ENCODE measurements around the gene MMP28.

MMP28 gene

GRCh38 chr17:35795007-35795870 is at the start of gene MMP28:
MMP28 (minus strand) TSS chr17:35795641; CDS start chr17:35795377, 264 bp downstream.
- in situ Hi-C loops (cut with MboI; ENCODE audit: low sequenced_read_pairs): no loop called here

- in situ Hi-C loops (cut with MboI; ENCODE audit: low sequenced_read_pairs): no loop called here
Measured at GRCh38 chr17:35844547-35844946, 49.1 kb upstream of the MMP28 start.

GRCh38 chr17:35843698-35844097 is 48.3 kb upstream of the MMP28 start:
- in situ Hi-C loops (cut with MboI; ENCODE audit: low sequenced_read_pairs): no loop called here

GRCh38 chr17:35842239-35842638 is 46.8 kb upstream of the MMP28 start:
- in situ Hi-C loops (cut with MboI; ENCODE audit: low sequenced_read_pairs): no loop called here

GRCh38 chr17:35841505-35841904 is 46.1 kb upstream of the MMP28 start:
- in situ Hi-C loops (cut with MboI; ENCODE audit: low sequenced_read_pairs): no loop called here

GRCh38 chr17:35841101-35841500 is 45.7 kb upstream of the MMP28 start:
- in situ Hi-C loops (cut with MboI; ENCODE audit: low sequenced_read_pairs): no loop called here

- in situ Hi-C loops (cut with MboI; ENCODE audit: low sequenced_read_pairs): no loop called here
Measured at GRCh38 chr17:35825206-35825605, 29.8 kb upstream of the MMP28 start.

GRCh38 chr17:35821308-35821707 is 25.9 kb upstream of the MMP28 start:
- in situ Hi-C loops (cut with MboI; ENCODE audit: low sequenced_read_pairs): no loop called here

- in situ Hi-C loops (cut with MboI; ENCODE audit: low sequenced_read_pairs): no loop called here
Measured at GRCh38 chr17:35819455-35819854, 24.0 kb upstream of the MMP28 start.

GRCh38 chr17:35817196-35817595 is 21.8 kb upstream of the MMP28 start:
- in situ Hi-C loops (cut with MboI; ENCODE audit: low sequenced_read_pairs): no loop called here

- in situ Hi-C loops (cut with MboI; ENCODE audit: low sequenced_read_pairs): no loop called here
Measured at GRCh38 chr17:35816723-35817122, 21.3 kb upstream of the MMP28 start.

GRCh38 chr17:35812456-35812855 is 17.0 kb upstream of the MMP28 start:
- in situ Hi-C loops (cut with MboI; ENCODE audit: low sequenced_read_pairs): no loop called here

GRCh38 chr17:35811759-35812158 is 16.3 kb upstream of the MMP28 start:
- in situ Hi-C loops (cut with MboI; ENCODE audit: low sequenced_read_pairs): no loop called here

- in situ Hi-C loops (cut with MboI; ENCODE audit: low sequenced_read_pairs): no loop called here
Measured at GRCh38 chr17:35809855-35810461, 14.5 kb upstream of the MMP28 start.

- in situ Hi-C loops (cut with MboI; ENCODE audit: low sequenced_read_pairs): no loop called here
Measured at GRCh38 chr17:35808962-35809854, 13.8 kb upstream of the MMP28 start, which contains the start of gene TAF15. TAF15 (plus strand) TSS chr17:35809484; CDS start chr17:35809570, 86 bp downstream.

- in situ Hi-C loops (cut with MboI; ENCODE audit: low sequenced_read_pairs): no loop called here
Measured at GRCh38 chr17:35808240-35808961, 13.0 kb upstream of the MMP28 start.

GRCh38 chr17:35807371-35808144 is 12.1 kb upstream of the MMP28 start:
- in situ Hi-C loops (cut with MboI; ENCODE audit: low sequenced_read_pairs): no loop called here

GRCh38 chr17:35804658-35805192 is 9.3 kb upstream of the MMP28 start:
- in situ Hi-C loops (cut with MboI; ENCODE audit: low sequenced_read_pairs): no loop called here

- in situ Hi-C loops (cut with MboI; ENCODE audit: low sequenced_read_pairs): no loop called here
Measured at GRCh38 chr17:35801583-35802224, 6.3 kb upstream of the MMP28 start.

Measured in HL-60/S4 treated with phorbol 12-myristate 13-acetate at 8.2 ng/mL for 4 days and 3 days (cell line).